ENCODE data around the gene CABLES2.
A peak's percentile ranks its signal among the peaks of the same experiment; 100 is the strongest.

Gene CABLES2

DNA sequence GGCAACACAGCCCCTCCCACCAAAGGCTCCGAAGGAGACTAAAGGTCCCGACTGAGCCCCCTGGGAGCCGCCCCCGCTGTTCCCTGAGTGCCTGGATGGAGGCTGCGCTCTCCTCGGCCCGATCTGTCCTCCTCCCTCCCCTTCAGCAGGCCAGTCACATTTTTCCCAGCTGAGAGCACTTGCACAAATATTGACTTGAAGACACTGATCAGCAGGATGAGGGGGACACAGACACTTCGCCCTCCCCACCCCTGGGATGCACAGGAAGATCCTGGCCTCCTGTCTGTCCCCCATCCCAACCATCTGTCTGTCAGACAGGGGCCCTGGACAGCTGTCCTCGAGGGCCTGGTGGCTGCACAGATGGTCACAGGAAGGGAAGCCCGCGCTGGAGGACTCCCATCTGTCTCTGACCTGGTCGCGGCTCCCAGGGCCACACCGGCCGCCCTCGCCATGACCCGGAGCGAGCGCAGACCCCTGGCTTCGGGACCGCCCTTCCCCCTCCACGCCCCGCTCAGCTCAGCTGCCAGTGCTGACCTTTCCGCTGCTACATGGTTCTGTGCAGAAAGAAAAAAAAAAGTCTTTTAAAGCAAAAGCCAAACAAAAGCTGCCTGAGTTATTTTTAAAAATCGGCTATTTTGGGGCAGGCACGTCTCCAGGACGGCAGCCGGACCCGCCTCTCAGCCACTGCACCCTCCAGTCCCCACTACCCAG lies 51.1 kb downstream of the CABLES2 start:
- no peak overlapping the region for H3K4me3 ChIP-seq (ENCODE audit: low read depth, low read length)
- DNase-seq (ENCODE audit: low read depth), result no peak
- no peak for TF ChIP-seq CTCF (IDR thresholded peaks at IDR 0.05; ENCODE audit: control insufficient read depth, extremely low read depth, insufficient read depth)

- no peak for TF ChIP-seq CTCF (IDR thresholded peaks at IDR 0.05; ENCODE audit: control insufficient read depth, extremely low read depth, insufficient read depth)
- no peak for DNase-seq (ENCODE audit: low read depth)
- H3K4me3 ChIP-seq (ENCODE audit: low read depth, low read length), result 0 out of 2 replicates have a peak overlapping the region, but pooled peaks have one; percentile 0
Measured at GRCh38 chr20:62355516-62355877, 51.6 kb downstream of the CABLES2 start.

GRCh38 chr20:62354811-62355341 lies 52.2 kb downstream of the CABLES2 start:
- DNase-seq (ENCODE audit: low read depth), result no peak
- no peak for TF ChIP-seq CTCF (IDR thresholded peaks at IDR 0.05; ENCODE audit: control insufficient read depth, extremely low read depth, insufficient read depth)
- H3K4me3 ChIP-seq (ENCODE audit: low read depth, low read length), result peak overlapping the region; percentile 5; the same call in 1 of the 2 replicates

GRCh38 chr20:62354031-62354808 lies 52.9 kb downstream of the CABLES2 start:
- no peak for DNase-seq (ENCODE audit: low read depth)
- peak overlapping the region; percentile 58 for H3K4me3 ChIP-seq (ENCODE audit: low read depth, low read length)
- no peak for TF ChIP-seq CTCF (IDR thresholded peaks at IDR 0.05; ENCODE audit: control insufficient read depth, extremely low read depth, insufficient read depth)

GRCh38 chr20:62353289-62354030 lies 53.6 kb downstream of the CABLES2 start:
- DNase-seq (ENCODE audit: low read depth), result no peak
- peak overlapping the region; percentile 58 for H3K4me3 ChIP-seq (ENCODE audit: low read depth, low read length)
- TF ChIP-seq CTCF (IDR thresholded peaks at IDR 0.05; ENCODE audit: control insufficient read depth, extremely low read depth, insufficient read depth), result no peak

DNA sequence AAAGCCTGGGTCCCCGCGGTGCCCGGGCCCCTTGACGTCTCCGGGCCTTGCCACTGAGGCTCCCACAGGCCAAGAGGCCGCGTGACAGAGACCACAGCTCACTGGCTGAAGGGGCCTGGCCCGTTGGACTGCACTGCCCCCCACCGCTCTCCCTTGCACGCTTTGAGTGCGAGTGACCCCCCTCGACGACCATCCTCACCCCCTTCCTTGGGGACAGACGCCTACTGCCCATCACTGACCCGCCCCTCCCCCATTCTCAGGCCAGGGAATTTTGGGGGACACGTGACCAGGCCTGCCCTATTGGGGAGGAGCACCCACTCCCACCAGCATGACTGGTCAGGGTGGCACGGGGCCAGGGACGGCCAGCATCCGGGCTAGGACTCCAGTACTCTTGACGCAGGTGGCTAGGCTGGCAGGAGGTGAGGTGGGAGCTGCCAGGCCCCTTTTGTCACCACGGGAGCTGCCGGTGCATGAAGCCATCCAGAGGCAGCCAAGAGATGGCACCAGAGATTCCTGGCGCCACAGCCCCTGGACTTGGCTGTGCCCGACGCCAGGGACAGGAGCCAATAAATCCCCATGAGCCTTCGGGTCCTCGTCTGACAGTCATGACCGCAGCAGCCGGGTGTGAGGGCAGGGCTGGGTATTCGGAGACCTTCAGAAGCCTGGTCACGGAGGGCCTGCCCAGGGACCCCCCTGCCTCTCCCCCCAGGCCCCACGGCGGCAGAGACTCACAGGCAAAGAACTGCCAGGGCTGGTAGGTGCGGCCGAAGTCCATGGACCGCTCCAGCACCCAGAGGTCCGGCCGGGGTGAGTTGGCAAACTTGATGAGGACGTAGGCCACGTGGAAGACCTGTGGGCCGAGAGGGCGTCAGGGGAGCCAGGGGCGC lies 54.4 kb downstream of the CABLES2 start:
- DNase-seq (ENCODE audit: low read depth), result peak; percentile 94
- H3K4me3 ChIP-seq (ENCODE audit: low read depth, low read length), result peak overlapping the region; percentile 58
- TF ChIP-seq CTCF (IDR thresholded peaks at IDR 0.05; ENCODE audit: control insufficient read depth, extremely low read depth, insufficient read depth), result peak; percentile 69

Measured in LNCaP clone FGC (cell line).